ENCODE data around the gene LMO7. TPM values are rescaled to one million over a fixed set of nuclear protein-coding genes. Genes with fewer than 3 reads are reported as not detected.
A peak's percentile ranks its signal among the peaks of the same experiment; 100 is the strongest.

Gene LMO7
- total and polyA plus RNA-seq, 2 experiments from 2014 or later, result 139 to 232 TPM

DNA sequence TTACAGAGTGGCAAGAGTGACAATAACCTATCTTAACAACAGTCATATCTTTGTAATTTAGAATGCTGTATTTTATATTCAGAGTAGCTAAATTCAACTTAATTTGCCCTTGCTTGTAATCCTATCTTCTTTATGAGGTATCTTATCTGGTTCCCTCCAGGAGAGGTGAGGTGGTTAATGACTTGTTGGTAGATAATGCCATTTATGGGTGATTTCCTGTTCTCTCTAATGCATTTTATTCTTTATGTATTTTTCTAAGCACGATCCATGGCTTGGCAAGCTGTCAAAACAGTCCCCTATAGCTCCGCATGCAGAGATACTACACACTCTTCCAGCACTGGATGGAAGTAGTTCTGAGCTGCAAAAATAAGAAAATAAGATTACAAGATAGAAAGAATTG, 267.9 kb downstream of the LMO7 start:
- no peaks in the 10 kb centered on the region for H3K9me3 ChIP-seq (ENCODE audit: low read depth)
- peaks cover 42% of the 10 kb centered on the region for H3K4me1 ChIP-seq (ENCODE audit: low read depth)
- TF ChIP-seq, protein P1, sequence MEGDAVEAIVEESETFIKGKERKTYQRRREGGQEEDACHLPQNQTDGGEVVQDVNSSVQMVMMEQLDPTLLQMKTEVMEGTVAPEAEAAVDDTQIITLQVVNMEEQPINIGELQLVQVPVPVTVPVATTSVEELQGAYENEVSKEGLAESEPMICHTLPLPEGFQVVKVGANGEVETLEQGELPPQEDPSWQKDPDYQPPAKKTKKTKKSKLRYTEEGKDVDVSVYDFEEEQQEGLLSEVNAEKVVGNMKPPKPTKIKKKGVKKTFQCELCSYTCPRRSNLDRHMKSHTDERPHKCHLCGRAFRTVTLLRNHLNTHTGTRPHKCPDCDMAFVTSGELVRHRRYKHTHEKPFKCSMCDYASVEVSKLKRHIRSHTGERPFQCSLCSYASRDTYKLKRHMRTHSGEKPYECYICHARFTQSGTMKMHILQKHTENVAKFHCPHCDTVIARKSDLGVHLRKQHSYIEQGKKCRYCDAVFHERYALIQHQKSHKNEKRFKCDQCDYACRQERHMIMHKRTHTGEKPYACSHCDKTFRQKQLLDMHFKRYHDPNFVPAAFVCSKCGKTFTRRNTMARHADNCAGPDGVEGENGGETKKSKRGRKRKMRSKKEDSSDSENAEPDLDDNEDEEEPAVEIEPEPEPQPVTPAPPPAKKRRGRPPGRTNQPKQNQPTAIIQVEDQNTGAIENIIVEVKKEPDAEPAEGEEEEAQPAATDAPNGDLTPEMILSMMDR (IDR thresholded peaks at IDR 0.05; ENCODE audit: low read depth, low read length), result no peak
- no peak overlapping the region for H3K4me3 ChIP-seq
- no peak for DNase-seq (ENCODE audit: low read depth in 1 of 2, low spot score in 1 of 2)
- no peaks in the 10 kb centered on the region for H3K27me3 ChIP-seq
- H3K27ac ChIP-seq, result no peak overlapping the region
- no peaks in the 10 kb centered on the region for H3K36me3 ChIP-seq

DNA sequence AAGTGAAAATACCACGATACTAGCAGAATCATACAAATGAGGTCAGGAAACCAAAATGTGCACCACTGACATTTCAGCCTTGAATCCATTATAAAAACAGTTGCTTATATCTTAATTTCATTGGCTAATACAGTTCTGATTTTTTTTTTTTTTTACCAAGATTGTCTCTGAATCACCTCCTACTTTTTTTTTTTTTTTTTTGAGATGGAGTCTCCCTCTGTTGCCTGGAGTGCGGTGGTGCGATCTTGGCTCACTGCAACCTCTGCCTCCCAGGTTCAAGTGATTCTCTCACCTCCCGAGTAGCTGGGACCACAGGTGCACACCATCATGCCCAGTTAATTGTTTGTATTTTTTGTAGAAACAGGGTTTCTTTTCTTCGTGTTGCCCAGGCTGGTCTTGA, 270.2 kb downstream of the LMO7 start:
- Histone ChIP-seq H3K27ac (peak overlapping the region; percentile 85), H3K4me1 (ENCODE audit: low read depth) (peaks cover 49% of the 10 kb centered on the region), H3K4me3 (no peak overlapping the region), H3K27me3 (no peaks in the 10 kb centered on the region), H3K36me3 (no peaks in the 10 kb centered on the region), H3K9me3 (ENCODE audit: low read depth) (no peaks in the 10 kb centered on the region)
- no peak for DNase-seq (ENCODE audit: low read depth in 1 of 2, low spot score in 1 of 2)
- TF ChIP-seq, protein P1 (IDR thresholded peaks at IDR 0.05; ENCODE audit: low read depth, low read length), result no peak

DNA sequence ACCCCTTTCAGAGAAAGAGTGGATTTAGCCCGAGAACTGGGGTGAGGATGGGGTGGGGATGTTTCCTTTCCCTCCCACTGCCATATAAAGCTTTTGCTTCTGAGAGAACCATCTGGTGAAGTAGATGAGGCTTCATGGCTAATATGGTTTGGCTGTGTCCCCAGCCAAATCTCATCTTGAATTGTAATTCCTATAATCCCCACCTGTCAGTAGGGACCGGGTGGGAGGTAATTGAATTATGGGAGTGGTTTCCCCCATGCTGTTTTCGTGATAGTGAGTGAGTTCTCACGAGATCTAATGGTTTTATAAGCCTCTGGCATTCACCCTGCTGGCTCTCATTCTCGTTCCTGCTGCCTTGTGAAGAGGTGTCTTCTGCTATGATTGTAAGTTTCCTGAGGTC, 270.9 kb downstream of the LMO7 start:
- Histone ChIP-seq H3K36me3 (no peaks in the 10 kb centered on the region), H3K9me3 (ENCODE audit: low read depth) (no peaks in the 10 kb centered on the region), H3K27me3 (no peaks in the 10 kb centered on the region), H3K4me3 (no peak overlapping the region), H3K27ac (peak overlapping the region; percentile 85), H3K4me1 (ENCODE audit: low read depth) (peaks cover 43% of the 10 kb centered on the region)
- DNase-seq (ENCODE audit: low read depth in 1 of 2, low spot score in 1 of 2), result no peak
- TF ChIP-seq, protein P1 (IDR thresholded peaks at IDR 0.05; ENCODE audit: low read depth, low read length), result no peak

DNA sequence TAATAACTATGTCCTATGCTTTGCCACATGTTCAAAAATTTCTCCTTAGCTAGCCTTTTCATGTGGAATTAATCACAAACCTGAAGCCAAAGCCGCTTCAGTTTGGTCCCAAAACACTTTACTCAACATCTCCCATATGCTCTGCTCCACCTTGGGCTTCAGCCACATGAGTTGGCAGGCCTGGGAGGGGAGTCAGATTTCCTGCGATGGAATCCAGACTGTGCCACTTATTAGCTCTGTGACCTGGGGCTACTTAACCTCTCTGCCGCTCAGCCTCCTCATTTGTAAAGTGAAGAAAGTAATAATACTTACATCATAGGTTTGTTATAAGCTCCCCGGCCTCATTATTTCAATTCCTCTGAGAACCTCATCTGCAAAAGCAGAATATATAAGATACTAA, 272.0 kb downstream of the LMO7 start:
- peak in 1 of 2 donors; percentile 73 for DNase-seq (ENCODE audit: low read depth in 1 of 2, low spot score in 1 of 2)
- TF ChIP-seq, protein P1 (IDR thresholded peaks at IDR 0.05; ENCODE audit: low read depth, low read length), result no peak

More for the DNA sequence above, 272.0 kb downstream of the LMO7 start:
- H3K9me3 ChIP-seq (ENCODE audit: low read depth), result no peaks in the 10 kb centered on the region
- no peaks in the 10 kb centered on the region for H3K36me3 ChIP-seq
- H3K27me3 ChIP-seq, result no peaks in the 10 kb centered on the region
- peak overlapping the region; percentile 85 for H3K27ac ChIP-seq
- peaks cover 40% of the 10 kb centered on the region for H3K4me1 ChIP-seq (ENCODE audit: low read depth)
- no peak overlapping the region for H3K4me3 ChIP-seq

Other genes starting within 250 kb of the LMO7 start
- gene TBC1D4, start 154.2 kb upstream of the LMO7 start, total RNA-seq, result 43.7 and 45.0 TPM in 2 replicates
- gene TBC1D4, start 154.2 kb upstream of the LMO7 start, polyA plus RNA-seq, result 14.8 and 30.1 TPM in 2 replicates
- gene COMMD6, start 98.5 kb upstream of the LMO7 start, total RNA-seq, result 62.3 and 125 TPM in 2 replicates
- 331 and 396 TPM in 2 replicates for gene COMMD6, start 98.5 kb upstream of the LMO7 start, polyA plus RNA-seq
- gene UCHL3, start 86.5 kb upstream of the LMO7 start, total RNA-seq, result 17.8 and 30.6 TPM in 2 replicates
- gene UCHL3, start 86.5 kb upstream of the LMO7 start, polyA plus RNA-seq, result 72.4 and 81.1 TPM in 2 replicates

Measured in cardiac muscle cell (in vitro differentiated cells and primary cell).